DMS114 treated with DMSO at 0.1 percent for 48 hours (cell line): ENCODE data around the gene WSB2.
A peak's percentile ranks its signal among the peaks of the same experiment; 100 is the strongest.
"Not testable (repeated sequence)": the region's sequence is repeated elsewhere in the genome, so short reads cannot be mapped to it uniquely, and the experiment has no call there.

Experiments
- DNase-seq: peaks from one replicate; lab custom pipeline; 2025; ENCODE audit not compliant: unreplicated experiment; lab: John Stamatoyannopoulos, UW

The WSB2 gene

GRCh38 chr12:118036672-118037411 lies 24.1 kb downstream of the WSB2 start:
- no peak for DNase-seq

GRCh38 chr12:118035190-118036041 lies 25.6 kb downstream of the WSB2 start:
- DNase-seq, result peak; percentile 31

- DNase-seq, result peak; percentile 37
Measured at GRCh38 chr12:118034429-118035189, 26.4 kb downstream of the WSB2 start.

DNA sequence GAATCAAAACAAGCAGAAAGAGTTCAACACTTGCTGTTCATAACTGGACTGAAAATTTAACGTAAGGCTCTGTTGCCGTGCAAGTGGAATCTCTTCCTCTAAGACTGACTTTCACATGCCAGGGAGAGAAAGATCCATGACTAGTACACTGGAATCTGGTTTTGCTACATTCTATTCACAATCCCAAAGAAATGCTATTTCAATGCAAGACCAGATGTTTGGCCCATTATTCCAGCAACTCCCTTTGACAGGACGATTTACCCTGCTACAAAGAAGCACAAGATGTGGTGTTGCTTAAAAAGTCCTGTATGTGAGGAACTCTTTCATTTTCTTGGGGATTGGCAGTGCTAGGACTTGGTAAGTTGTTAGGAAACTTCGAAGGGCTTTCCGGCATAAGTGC lies 27.1 kb downstream of the WSB2 start:
- DNase-seq, result no peak

DNA sequence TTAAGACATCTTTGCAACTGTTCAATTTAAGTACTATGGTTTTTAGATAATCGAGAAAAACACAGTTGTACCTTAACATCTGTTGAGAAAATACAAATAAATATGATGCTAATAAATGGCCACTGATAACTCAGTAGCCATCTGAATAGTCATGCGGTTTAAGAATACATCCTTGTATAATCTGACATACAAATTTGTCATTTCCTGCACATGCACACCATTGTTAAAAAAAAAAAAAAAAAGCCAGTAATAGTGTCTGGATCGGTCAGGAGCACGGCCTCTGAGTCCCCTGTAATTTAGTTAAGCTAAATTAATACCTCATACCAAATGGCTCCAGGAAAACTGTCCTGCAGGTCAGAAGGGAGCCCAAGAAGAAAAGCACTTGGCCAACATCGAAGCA lies 27.7 kb downstream of the WSB2 start:
- no peak for DNase-seq

DNA sequence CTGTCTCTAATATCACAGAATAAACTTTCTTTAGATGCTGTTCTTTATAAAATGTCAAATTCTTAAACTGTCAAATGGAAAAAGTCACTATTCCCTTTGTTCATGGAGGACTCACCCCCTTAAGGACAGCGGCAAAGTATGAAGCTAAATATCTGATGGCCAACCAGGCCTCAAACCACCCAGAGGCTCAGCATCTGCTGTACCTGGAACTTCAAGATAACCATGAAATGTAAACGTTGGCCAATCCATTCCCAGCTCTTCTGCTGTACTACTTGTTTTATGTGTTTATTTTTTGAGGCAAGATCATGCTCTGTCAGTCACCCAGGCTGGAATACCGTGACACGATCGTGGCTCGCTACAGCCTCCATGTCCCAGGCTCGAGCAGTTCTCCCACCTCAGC lies 28.8 kb downstream of the WSB2 start:
- DNase-seq, result no peak

DNA sequence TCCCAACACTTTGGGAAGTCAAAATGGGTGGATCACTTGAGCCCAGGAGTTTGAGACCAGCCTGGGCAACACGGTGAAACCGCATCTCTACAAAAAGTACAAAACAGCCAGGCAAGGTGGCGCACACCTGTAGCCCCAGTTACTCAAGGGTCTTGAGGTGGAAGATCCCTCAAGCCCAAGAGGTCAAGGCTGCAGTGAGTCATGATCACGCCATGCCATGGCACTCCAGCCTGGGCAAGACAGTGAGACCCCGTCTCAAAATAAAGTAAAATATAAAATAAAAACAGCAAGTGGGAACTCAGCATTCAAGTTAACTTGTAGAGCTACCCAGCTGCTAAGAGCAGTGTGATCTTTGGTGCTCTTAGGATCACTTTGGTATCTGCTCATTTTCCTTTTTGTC lies 31.8 kb downstream of the WSB2 start:
- DNase-seq, result no peak

GRCh38 chr12:118025168-118025567 lies 35.8 kb downstream of the WSB2 start:
- no peak for DNase-seq

GRCh38 chr12:118023301-118023860 lies 37.6 kb downstream of the WSB2 start:
- DNase-seq, result no peak

DNA sequence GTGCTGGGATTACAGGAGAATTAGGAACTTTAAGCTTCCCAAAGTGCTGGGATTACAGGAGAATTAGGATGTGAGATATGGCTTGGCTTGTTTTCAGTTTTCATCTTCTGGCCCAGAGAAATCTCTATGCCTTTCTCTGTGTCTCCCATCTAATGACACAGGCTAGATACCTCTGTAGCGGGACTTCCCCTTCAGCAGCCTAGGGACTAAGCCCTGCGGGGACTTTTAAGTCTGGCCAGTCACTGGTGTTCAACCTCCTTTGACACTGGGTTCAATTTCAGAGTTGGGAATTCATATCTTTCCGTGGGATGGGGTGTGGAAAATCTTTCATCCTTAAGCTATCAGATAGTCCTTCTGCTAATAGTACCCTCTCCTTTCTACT lies 38.3 kb downstream of the WSB2 start:
- no peak for DNase-seq

DNA sequence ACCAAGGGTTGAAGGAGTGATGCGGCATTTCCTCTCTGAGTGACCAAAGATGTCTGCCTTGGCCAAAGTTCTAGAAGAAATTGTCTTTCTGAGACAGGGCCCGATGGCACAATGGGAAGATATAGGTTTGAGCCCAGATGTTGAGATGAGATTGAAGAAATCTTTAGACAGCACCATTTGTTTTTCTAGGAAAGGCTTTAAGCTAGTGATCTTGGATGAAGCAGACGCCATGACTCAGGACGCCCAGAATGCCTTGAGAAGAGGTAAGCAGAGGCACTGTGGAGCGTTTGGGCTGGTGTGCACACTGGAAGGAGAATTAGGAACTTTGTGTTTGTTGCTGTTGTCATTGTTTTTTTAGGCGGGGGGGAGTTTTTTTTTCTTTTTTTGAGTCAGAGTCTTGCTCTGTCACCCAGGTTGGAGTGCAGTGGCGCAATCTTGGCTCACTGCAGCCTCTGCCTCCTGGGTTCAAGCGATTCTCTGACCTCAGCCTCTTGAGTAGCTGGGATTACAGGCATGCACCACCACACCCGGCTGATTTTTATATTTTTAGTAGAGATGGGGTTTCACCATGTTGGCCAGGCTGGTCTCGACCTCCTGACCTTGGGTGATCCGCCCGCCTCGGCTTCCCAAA lies 38.8 kb downstream of the WSB2 start:
- DNase-seq, result not testable (repeated sequence)

DNA sequence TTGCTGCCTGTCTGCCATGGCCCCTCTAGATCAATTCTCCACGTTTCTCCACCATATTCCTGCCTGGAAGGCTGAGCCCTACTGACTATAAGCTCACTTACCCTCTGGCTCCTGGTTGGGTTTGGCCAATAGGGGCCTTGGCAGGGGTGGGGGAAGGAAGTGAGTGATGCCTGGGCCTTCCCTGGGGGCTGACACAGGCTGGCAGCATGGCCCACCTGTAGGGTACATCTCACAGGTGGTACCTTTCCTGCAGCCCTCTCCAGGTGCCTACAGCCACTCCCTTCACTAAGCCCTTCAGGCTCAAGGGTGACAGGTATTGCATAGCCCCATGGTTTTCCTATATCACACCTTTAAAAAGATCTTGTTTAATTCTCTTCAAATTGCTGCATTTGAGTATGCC lies 40.9 kb downstream of the WSB2 start:
- DNase-seq, result no peak

DNA sequence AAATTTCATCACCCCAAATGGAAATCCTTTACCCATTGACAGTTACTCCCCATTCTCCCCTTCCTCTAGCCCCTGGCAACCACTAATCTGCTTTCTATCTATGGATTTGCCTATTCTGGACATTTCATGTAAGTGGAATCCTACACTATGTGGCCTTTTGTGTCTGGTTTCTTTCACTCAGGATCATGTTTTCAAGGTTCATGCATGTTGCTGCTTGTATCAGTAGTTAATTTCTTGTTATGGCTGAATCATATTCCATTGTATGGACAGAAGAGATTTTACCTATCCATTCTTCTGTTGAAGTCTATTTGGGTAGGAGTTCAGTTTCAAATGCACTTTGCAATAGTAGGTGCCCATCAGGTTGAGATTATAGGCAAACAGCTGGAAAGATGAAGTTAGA lies 43.1 kb downstream of the WSB2 start:
- DNase-seq, result no peak

DNA sequence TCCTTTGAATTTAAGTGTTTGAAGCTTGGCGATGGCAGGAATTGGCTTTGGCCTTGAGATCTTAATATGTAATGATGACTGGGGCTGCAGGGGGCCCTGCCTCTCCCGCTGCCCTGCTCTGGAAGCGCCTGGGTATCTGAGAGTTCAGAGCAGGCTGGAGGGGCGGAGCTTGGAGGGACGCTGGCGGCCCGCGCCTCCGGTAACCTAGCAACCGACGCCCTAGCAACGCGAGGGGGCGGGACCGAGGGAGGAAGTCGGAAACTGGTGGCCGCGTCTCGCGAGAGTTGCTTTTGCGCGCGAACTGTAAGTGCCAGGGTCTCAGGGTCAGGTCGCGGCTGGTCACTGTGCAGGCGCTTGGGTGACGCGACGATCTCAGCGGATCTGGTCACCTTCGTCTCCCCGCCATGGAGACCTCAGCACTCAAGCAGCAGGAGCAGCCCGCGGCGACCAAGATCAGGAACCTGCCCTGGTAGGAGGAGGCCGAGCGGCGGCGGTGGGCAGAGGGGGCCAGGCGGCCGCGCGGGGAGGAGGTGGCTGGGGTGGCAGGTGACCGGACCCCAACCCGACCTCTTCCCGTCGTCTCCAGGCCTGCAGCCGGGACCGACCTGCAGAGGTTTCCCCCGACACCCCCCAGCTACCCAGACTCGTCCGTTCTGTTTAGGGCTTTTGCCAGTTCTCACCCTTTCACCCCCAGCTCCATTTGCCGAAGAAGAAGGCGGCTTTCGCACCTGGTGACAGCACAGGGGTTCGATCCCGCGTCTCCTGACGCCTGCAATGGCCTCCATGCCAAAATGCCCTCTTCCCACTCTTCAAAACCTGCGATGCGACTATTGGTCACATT lies 44.3 kb downstream of the WSB2 start, which contains the start of gene RFC5:
RFC5 (plus strand) TSS at position 280 of the 841 bp plus-strand sequence; CDS start at position 405, 125 bp downstream.
- DNase-seq, result peak; percentile 97

DNA sequence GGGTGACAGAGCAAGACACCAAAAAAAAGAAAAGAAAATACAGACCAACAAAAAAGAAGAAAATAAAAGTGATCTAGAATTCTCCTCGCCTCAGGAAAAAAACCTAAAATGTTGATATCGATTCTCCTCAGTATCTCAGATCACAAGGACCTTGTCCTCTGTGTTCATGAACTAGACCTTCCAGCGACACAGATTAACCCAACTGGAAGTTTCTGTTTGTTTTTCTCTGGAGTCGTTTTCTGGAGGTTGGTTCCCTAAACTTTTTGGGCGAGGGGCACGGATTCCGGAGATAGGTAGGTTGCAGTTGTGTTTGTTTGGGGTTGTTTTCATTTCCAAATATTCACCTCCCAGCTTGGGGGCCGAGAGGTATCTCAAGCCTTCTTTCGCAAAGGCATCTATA lies 45.0 kb downstream of the WSB2 start:
- no peak for DNase-seq

DNA sequence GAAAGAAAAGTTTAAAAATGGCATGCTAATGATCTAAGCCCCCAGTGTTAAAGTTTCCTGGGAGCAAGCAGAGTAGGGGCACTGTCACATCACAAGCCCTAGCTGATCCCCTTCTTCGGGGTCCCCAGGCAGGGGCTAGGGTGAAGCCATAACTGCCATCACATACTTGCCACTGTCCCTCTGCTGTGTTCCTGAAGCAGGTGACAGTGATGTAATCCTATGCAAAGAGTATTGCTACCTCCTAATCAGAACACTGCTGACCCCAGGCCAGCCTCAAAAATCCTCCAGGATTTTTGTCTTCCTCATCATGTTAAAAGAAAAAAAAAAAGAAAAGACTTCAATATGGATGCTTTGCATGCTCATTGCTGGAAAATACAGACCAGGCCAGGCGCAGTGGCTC lies 45.7 kb downstream of the WSB2 start:
- DNase-seq, result no peak

GRCh38 chr12:118013283-118013682 lies 47.7 kb downstream of the WSB2 start:
- no peak for DNase-seq

DNA sequence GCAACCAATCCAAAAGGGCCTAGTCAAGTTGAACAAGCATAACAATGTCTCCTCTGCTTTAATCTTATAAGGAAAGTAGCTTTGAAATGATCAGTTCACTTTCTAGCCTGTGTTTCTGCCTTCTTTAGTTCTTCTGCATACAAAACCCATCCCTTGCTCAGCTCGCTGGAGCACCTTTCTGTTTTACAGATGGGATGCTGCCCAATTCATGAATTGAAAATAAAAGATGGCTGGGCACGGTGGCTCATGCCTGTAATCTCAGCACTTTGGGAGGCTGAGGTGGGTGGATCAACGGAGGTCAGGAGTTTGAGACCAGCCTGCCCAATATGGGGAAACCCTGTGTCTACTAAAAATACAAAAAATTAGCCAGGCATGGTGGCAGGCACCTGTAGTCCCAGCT lies 49.0 kb downstream of the WSB2 start:
- no peak for DNase-seq

DNA sequence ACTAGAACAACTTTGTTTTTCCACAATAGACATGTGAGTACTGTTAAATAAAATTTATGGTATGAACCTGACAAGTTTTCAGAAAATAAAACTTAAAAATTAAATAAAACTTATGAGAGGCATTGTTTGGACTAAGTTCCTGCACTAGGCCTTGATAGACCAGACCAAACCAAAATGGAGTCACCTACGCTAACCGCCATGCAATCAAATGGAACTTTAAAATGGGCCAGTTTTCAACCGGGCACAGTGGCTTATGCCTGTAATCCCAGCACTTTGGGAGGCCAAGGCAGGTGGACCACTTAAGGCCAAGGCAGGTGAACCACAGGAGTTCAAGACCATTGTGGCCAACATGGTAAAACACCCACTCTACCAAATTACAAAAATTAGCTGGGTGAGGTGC lies 49.6 kb downstream of the WSB2 start:
- no peak for DNase-seq

DNA sequence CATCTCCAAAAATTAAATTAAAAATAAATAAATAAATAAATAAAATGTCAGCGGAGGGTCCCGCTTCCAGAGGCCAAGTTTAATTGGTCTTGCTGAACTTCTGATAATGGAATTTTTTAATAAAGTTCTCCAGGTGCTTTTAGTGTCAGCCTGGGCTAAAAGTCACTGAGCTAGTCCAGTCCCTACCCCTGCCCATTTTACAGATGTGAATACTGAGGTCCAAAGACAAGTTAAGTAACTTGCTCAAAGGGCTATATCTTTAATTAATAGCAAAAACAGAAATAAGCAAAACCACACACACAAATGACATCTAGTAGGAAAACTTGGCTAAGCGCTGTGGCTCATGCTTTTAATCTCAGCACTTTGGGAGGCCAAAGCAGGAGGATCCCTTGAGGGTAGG lies 50.1 kb downstream of the WSB2 start:
- DNase-seq, result no peak
